ENCODE results near the gene C2orf72.

The C2orf72 gene

DNA sequence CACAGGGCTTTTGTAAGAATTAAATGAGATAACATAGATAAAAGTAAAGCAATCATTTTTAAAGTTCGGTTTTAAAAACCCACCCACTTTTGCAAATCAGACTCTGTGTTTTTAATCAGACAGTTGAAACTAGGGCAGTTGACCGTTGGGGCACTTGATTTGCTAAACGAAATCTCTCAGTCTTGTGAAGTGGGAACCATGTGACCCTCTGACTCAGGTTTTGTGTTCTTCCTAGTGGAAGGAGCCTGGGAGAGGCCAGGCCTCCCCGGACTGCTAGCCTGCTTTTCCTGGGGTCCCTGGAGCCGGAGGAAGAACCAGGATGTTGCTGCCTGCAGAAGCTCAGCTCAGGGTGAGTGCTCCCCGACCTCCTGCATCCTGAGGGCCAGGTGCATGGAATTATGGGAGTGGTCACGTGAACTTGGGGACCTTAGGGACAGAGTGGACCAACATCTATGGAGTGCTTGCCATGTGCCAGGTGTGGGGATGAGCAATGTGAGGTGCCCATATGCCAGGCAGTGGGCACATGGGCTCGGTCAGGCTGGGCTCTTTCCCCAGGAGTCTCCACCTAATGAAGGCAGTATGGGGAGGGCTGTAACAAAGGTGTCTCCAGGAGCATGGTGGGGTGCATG is 3.9 kb downstream of the C2orf72 start:
- DNase-seq (ENCODE audit: low read depth in 2 of 2), result no peak
- TF ChIP-seq, protein P1, sequence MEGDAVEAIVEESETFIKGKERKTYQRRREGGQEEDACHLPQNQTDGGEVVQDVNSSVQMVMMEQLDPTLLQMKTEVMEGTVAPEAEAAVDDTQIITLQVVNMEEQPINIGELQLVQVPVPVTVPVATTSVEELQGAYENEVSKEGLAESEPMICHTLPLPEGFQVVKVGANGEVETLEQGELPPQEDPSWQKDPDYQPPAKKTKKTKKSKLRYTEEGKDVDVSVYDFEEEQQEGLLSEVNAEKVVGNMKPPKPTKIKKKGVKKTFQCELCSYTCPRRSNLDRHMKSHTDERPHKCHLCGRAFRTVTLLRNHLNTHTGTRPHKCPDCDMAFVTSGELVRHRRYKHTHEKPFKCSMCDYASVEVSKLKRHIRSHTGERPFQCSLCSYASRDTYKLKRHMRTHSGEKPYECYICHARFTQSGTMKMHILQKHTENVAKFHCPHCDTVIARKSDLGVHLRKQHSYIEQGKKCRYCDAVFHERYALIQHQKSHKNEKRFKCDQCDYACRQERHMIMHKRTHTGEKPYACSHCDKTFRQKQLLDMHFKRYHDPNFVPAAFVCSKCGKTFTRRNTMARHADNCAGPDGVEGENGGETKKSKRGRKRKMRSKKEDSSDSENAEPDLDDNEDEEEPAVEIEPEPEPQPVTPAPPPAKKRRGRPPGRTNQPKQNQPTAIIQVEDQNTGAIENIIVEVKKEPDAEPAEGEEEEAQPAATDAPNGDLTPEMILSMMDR (IDR thresholded peaks at IDR 0.05; ENCODE audit: low read depth, low read length), result no peak
- no peak overlapping the region for H3K4me3 ChIP-seq (replicated peaks in 1 of 2; ENCODE audit: low read depth in 2 of 2, low read length in 2 of 2)

DNA sequence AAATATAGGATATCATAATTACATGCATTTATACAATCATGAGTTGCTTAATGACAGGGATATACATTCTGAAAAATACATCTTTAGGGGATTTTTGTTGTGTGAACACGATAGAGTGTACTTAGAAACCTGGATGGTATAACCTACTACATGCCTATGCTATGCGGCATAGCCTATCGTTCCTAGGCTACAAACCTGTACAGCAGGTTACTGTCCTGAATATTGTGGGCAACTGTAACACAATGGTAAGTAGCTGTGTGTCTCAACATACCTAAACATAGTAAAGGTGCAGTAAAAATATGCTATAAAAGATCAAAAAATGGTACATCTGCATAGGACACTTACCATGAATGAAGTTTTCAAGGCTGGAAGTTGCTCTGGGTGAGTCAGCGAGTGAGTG is 6.5 kb downstream of the C2orf72 start:
- TF ChIP-seq, protein P1 (IDR thresholded peaks at IDR 0.05; ENCODE audit: low read depth, low read length), result no peak
- no peak for DNase-seq (ENCODE audit: low read depth in 2 of 2)
- no peak overlapping the region for H3K4me3 ChIP-seq (replicated peaks in 1 of 2; ENCODE audit: low read depth in 2 of 2, low read length in 2 of 2)

DNA sequence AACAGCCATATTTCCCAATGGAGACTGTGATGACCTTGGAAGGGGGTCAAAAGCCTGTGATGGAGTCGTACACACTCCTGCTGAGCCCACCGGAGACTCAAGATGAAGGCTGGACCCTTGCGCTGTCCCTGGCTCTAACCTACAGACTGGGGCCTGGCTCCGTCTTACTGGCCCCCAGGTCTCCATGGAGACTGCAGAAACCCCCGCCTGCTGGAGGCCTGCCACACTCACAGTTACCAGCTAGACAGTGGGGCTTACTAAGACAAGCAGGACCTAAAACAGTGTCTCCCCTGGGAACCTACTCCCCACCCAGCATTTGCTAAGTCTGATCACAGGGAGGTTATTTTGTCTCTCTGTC is 9.6 kb downstream of the C2orf72 start:
- H3K4me3 ChIP-seq (replicated peaks in 1 of 2; ENCODE audit: low read depth in 2 of 2, low read length in 2 of 2), result no peak overlapping the region
- no peak for DNase-seq (ENCODE audit: low read depth in 2 of 2)
- TF ChIP-seq, protein P1 (IDR thresholded peaks at IDR 0.05; ENCODE audit: low read depth, low read length), result no peak

DNA sequence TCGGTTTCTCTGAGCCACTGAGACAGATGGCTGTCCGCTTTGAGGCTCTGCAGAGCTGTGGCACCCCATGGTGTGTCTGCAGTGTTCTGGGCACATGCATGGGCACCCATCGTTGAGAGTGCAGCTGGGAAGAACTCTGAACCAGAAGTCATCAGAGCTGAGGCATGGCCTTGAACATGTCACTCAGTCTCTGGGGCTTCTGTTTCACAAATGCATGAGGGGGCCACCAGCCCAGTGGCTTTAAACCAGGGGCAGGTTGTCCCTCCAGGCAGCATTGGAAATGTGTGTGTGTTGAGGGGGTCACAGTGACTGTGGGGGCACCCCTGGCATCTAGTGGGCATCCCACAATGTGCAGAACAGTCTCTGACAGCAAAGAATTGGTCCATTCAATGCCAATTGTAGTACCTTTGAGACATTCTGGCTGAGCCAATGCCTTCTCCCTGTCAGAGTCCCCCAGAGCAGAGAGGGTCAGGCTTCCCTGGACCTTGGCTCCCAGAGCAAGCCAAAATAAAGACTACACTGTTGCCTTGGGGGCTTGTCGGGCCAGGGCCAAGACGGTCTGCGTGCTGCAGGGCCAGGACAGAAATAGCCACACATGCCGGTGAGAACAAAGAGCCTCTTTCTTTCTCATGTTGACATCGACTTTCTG is 10.1 kb downstream of the C2orf72 start:
- H3K4me3 ChIP-seq (replicated peaks in 1 of 2; ENCODE audit: low read depth in 2 of 2, low read length in 2 of 2), result no peak overlapping the region
- TF ChIP-seq, protein P1 (IDR thresholded peaks at IDR 0.05; ENCODE audit: low read depth, low read length), result no peak
- no peak for DNase-seq (ENCODE audit: low read depth in 2 of 2)

DNA sequence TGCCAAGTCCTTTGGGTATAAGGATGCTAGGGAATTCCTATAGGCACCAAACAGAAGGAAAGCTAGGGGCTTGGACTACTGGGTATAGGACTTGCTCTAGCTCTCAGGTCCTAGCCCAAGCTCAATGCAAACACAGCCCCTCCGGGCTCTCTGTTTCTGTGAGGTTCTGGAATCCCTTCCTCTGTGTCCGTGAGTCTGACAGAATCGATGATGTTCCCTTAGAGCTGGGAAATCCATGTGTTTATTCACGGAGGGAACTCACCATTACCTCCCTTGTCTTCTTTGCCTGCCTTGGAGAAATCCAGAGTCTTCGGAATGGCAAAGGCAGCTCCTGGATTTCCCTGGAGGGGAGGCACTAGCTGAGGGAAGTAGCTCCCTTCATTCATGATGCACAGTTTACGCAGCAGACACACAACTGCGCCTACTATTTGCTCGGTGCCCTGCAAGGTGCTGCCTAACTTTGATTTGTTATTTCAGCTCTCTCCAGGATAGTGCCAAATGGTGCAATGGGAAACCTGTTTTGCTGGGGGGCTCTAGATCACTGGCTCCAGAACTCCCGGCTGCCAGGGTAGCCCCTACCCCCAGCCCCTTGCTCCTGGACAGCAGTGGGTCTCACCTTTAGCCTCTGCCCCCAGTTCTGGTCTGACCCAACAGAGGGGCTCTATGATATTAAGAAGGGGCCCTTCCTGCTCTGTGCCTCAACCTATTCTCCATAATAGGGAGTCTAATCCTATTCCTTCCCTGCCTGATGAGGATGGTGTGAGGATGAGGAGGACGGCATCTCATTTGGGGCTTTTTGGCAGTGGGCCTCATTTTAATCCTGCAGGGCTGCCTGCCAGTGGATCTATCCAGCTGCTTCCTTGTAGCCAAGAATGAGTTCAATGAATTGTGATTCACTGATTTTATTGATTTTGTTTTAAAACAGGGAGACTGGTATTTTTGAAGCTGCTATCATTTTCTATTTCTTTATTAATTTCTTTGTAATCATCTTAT is 10.9 kb downstream of the C2orf72 start:
- TF ChIP-seq, protein P1 (IDR thresholded peaks at IDR 0.05; ENCODE audit: low read depth, low read length), result no peak
- DNase-seq (ENCODE audit: low read depth in 2 of 2), result no peak
- H3K4me3 ChIP-seq (replicated peaks in 1 of 2; ENCODE audit: low read depth in 2 of 2, low read length in 2 of 2), result no peak overlapping the region

DNA sequence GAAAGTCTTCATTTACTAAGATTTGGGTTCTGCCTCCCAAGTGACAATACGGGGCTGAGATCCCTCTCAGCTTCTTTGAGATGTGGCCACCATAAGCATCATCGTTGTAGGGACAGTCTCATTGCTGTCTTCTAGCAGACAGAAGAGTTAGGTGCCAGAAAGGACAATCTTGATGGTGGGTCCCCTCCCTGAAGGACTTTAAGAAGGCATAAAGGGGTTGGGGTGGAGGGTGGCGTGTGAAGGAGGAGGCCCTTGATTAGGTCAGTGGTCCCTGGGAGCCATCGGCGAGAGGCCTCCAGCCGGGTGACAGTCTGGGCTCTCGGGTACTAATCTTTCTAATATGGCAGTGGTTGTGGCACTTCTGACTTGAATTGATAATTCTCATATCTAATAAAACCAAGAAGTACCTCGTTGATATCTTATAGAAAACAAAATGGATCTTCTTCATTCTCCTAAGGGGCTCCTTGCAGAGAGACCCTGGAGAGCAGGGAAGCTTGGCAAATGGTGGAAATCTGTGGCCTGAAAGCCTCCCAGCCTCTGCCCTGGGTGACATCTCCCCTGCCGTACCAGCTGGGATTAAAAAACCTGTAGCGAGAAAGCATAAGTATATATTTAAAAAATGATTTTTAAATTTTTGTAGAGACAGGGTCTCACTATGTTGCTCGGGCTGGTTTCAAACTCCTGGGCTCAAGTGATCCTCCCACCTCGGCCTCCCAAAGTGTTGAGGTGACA is 12.1 kb downstream of the C2orf72 start:
- TF ChIP-seq, protein P1 (IDR thresholded peaks at IDR 0.05; ENCODE audit: low read depth, low read length), result no peak
- no peak for DNase-seq (ENCODE audit: low read depth in 2 of 2)
- no peak overlapping the region for H3K4me3 ChIP-seq (replicated peaks in 1 of 2; ENCODE audit: low read depth in 2 of 2, low read length in 2 of 2)
